AG09309 (cell line): ENCODE measurements around the gene ZCCHC2.

Source experiments
- DNase-seq: peaks from one replicate; pipeline ENCODE4 v3.0.0-alpha.2; 2010; ENCODE audit warnings: low read depth
- H3K4me3 ChIP-seq: 2 replicates; pipeline ENCODE4 v1.5.1; 2011; ENCODE audit warnings: mild to moderate bottlenecking, low read depth, low read length, moderate library complexity; ENCODE audit not compliant: control insufficient read depth
- CTCF ChIP-seq: IDR thresholded peaks from 2 replicates; pipeline ENCODE4 v1.5.1; 2011; ENCODE audit warnings: mild to moderate bottlenecking, low read depth, low read length, inconsistent platforms; ENCODE audit not compliant: insufficient read depth, control insufficient read depth; ENCODE audit errors: missing control alignments

ZCCHC2 gene

GRCh38 chr18:62556397-62556796, 33.6 kb downstream of the ZCCHC2 start:
- no peak overlapping the region for H3K4me3 ChIP-seq
- TF ChIP-seq CTCF, result no peak
- DNase-seq, result no peak

GRCh38 chr18:62558015-62558663, 35.3 kb downstream of the ZCCHC2 start:
- H3K4me3 ChIP-seq, result no peak overlapping the region
- TF ChIP-seq CTCF, result no peak
- no peak for DNase-seq

- no peak for TF ChIP-seq CTCF
- no peak overlapping the region for H3K4me3 ChIP-seq
- no peak for DNase-seq
Observed at GRCh38 chr18:62564044-62564443, 41.2 kb downstream of the ZCCHC2 start.

GRCh38 chr18:62566199-62566598, 43.4 kb downstream of the ZCCHC2 start:
- no peak for DNase-seq
- H3K4me3 ChIP-seq, result no peak overlapping the region
- peak; percentile 10 for TF ChIP-seq CTCF

- H3K4me3 ChIP-seq, result no peak overlapping the region
- no peak for DNase-seq
- no peak for TF ChIP-seq CTCF
Observed at GRCh38 chr18:62566818-62567217, 44.0 kb downstream of the ZCCHC2 start.

- H3K4me3 ChIP-seq, result no peak overlapping the region
- DNase-seq, result no peak
- no peak for TF ChIP-seq CTCF
Observed at GRCh38 chr18:62569081-62569655, 46.3 kb downstream of the ZCCHC2 start.
